ENCODE data around the gene ZNF84. TPM values are rescaled to one million over a fixed set of nuclear protein-coding genes. Genes with fewer than 3 reads are reported as not detected.

ZNF84 gene
- 10 to 100 TPM; 10.1 to 11.8 TPM for total RNA-seq

- intact Hi-C loops (cut with micrococcal nuclease): loop anchor here (1.0 to 2.0 kb wide), 8 partner anchors 43 to 327 kb away; partner anchors contain the start of genes PGAM5, ZNF10, ZNF140 and ZNF26
- Mint-ChIP-seq H3K9me3 (peaks cover 65% of the 10 kb centered on the region), H3K4me3 (peak within 1 kb of the TSS; percentile 93), H3K36me3 (peaks cover 52% of the 10 kb centered on the region), H3K27ac (peak within 1 kb of the TSS; percentile 93), H3K4me1 (ENCODE audit: low read depth) (peaks cover 7% of the 10 kb centered on the region), H3K27me3 (no peaks in the 10 kb centered on the region)
- ChIA-PET POLR2A (interaction anchor here (1.4 to 1.8 kb wide), 3 partner anchors 43 to 93 kb away, joined by 4 to 5 read pairs (median 4); partner anchors contain the start of genes ZNF10, ZNF140 and ZNF891), CTCF (interaction anchor here (1.0 to 1.5 kb wide), 2 partner anchors 39 to 144 kb away, joined by 3 read pairs; no protein-coding TSS in a partner anchor)
- peak; percentile 98 for DNase-seq
These were observed at the start of gene ZNF84 for GRCh38 chr12:133037207-133038005. Gene ZNF84, plus strand, starts transcription at chr12:133037509. Its CDS starts 3,959 bp downstream, at chr12:133041468.

- no peak overlapping the region for H3K4me3 Mint-ChIP-seq
- peaks cover 6% of the 10 kb centered on the region for H3K4me1 Mint-ChIP-seq (ENCODE audit: low read depth)
- H3K27ac Mint-ChIP-seq: no peak overlapping the region
- CTCF ChIA-PET: interaction anchor here (0.7 kb wide), 1 partner anchor 38 kb away, joined by 3 read pairs; no protein-coding TSS in a partner anchor
- H3K9me3 Mint-ChIP-seq: peaks cover 83% of the 10 kb centered on the region
- no peaks in the 10 kb centered on the region for H3K27me3 Mint-ChIP-seq
- DNase-seq: no peak
- peaks cover 84% of the 10 kb centered on the region for H3K36me3 Mint-ChIP-seq
- POLR2A ChIA-PET: interaction anchor here (1.1 kb wide), 1 partner anchor 12 kb away, joined by 4 read pairs; the partner anchor contains the start of gene ZNF26
- intact Hi-C loops (cut with micrococcal nuclease): no loop called here
These were observed 38.6 kb upstream of the ZNF84 start for GRCh38 chr12:132998741-132999140.

- intact Hi-C loops (cut with micrococcal nuclease): no loop called here
- Mint-ChIP-seq H3K4me1 (ENCODE audit: low read depth) (no peaks in the 10 kb centered on the region), H3K27ac (no peak overlapping the region), H3K36me3 (peaks cover 95% of the 10 kb centered on the region), H3K4me3 (no peak overlapping the region), H3K9me3 (peaks cover 78% of the 10 kb centered on the region), H3K27me3 (no peaks in the 10 kb centered on the region)
- DNase-seq: no peak
- ChIA-PET POLR2A (no interaction called here), CTCF (no interaction called here)
These were observed 26.5 kb upstream of the ZNF84 start for GRCh38 chr12:133010657-133011297.

GRCh38 chr12:133023566-133023965, 13.7 kb upstream of the ZNF84 start:
- Mint-ChIP-seq H3K27me3 (no peaks in the 10 kb centered on the region), H3K9me3 (peaks cover 69% of the 10 kb centered on the region), H3K27ac (no peak overlapping the region), H3K4me3 (no peak overlapping the region), H3K4me1 (ENCODE audit: low read depth) (no peaks in the 10 kb centered on the region), H3K36me3 (peaks cover 23% of the 10 kb centered on the region)
- DNase-seq: no peak
- POLR2A ChIA-PET: no interaction called here
- CTCF ChIA-PET: interaction anchor here (0.7 kb wide), 1 partner anchor 402 kb away, joined by 3 read pairs; no protein-coding TSS in a partner anchor
- intact Hi-C loops (cut with micrococcal nuclease): no loop called here

GRCh38 chr12:133026996-133027395, 10.3 kb upstream of the ZNF84 start:
- no peaks in the 10 kb centered on the region for H3K27me3 Mint-ChIP-seq
- ChIA-PET POLR2A (no interaction called here), CTCF (no interaction called here)
- H3K4me3 Mint-ChIP-seq: no peak overlapping the region
- H3K9me3 Mint-ChIP-seq: peaks cover 63% of the 10 kb centered on the region
- no peak overlapping the region for H3K27ac Mint-ChIP-seq
- DNase-seq: no peak
- no peaks in the 10 kb centered on the region for H3K4me1 Mint-ChIP-seq (ENCODE audit: low read depth)
- peaks cover 9% of the 10 kb centered on the region for H3K36me3 Mint-ChIP-seq
- intact Hi-C loops (cut with micrococcal nuclease): no loop called here

- Mint-ChIP-seq H3K27ac (peak overlapping the region; percentile 93), H3K27me3 (no peaks in the 10 kb centered on the region), H3K9me3 (peaks cover 70% of the 10 kb centered on the region), H3K4me1 (ENCODE audit: low read depth) (peaks cover 7% of the 10 kb centered on the region), H3K4me3 (peak overlapping the region; percentile 93), H3K36me3 (peaks cover 60% of the 10 kb centered on the region)
- DNase-seq: no peak
- POLR2A ChIA-PET: interaction anchor here (1.4 to 1.8 kb wide), 3 partner anchors 43 to 92 kb away, joined by 4 to 5 read pairs (median 4); partner anchors contain the start of genes ZNF10, ZNF140 and ZNF891
- intact Hi-C loops (cut with micrococcal nuclease): no loop called here
- CTCF ChIA-PET: interaction anchor here (1.5 kb wide), 1 partner anchor 143 kb away, joined by 3 read pairs; no protein-coding TSS in a partner anchor
These were observed 905 bp downstream of the ZNF84 start for GRCh38 chr12:133038118-133038709.

GRCh38 chr12:133046698-133047097, 9.4 kb downstream of the ZNF84 start:
- H3K9me3 Mint-ChIP-seq: peaks cover 87% of the 10 kb centered on the region
- CTCF ChIA-PET: no interaction called here
- peaks cover 95% of the 10 kb centered on the region for H3K36me3 Mint-ChIP-seq

GRCh38 chr12:133057446-133057845, 20.1 kb downstream of the ZNF84 start:
- Mint-ChIP-seq H3K36me3 (peaks cover 67% of the 10 kb centered on the region), H3K4me1 (ENCODE audit: low read depth) (no peaks in the 10 kb centered on the region), H3K27ac (no peak overlapping the region), H3K27me3 (no peaks in the 10 kb centered on the region), H3K4me3 (peak overlapping the region; percentile 4), H3K9me3 (peaks cover 75% of the 10 kb centered on the region)
- POLR2A ChIA-PET: no interaction called here
- DNase-seq: no peak
- CTCF ChIA-PET: no interaction called here
- intact Hi-C loops (cut with micrococcal nuclease): no loop called here

More at GRCh38 chr12:133046698-133047097, 9.4 kb downstream of the ZNF84 start:
- no peak for DNase-seq
- intact Hi-C loops (cut with micrococcal nuclease): no loop called here
- no peaks in the 10 kb centered on the region for H3K27me3 Mint-ChIP-seq
- no peak overlapping the region for H3K27ac Mint-ChIP-seq
- POLR2A ChIA-PET: no interaction called here
- H3K4me3 Mint-ChIP-seq: no peak overlapping the region
- no peaks in the 10 kb centered on the region for H3K4me1 Mint-ChIP-seq (ENCODE audit: low read depth)

GRCh38 chr12:133058203-133059113, 21.1 kb downstream of the ZNF84 start:
- Mint-ChIP-seq H3K27me3 (no peaks in the 10 kb centered on the region), H3K36me3 (peaks cover 68% of the 10 kb centered on the region), H3K4me1 (ENCODE audit: low read depth) (no peaks in the 10 kb centered on the region), H3K9me3 (peaks cover 76% of the 10 kb centered on the region), H3K4me3 (no peak overlapping the region), H3K27ac (no peak overlapping the region)
- ChIA-PET POLR2A (no interaction called here), CTCF (no interaction called here)
- intact Hi-C loops (cut with micrococcal nuclease): no loop called here
- no peak for DNase-seq

- Mint-ChIP-seq H3K4me1 (ENCODE audit: low read depth) (no peaks in the 10 kb centered on the region), H3K27ac (no peak overlapping the region), H3K36me3 (peaks cover 66% of the 10 kb centered on the region), H3K27me3 (no peaks in the 10 kb centered on the region), H3K4me3 (no peak overlapping the region), H3K9me3 (peaks cover 90% of the 10 kb centered on the region)
- no peak for DNase-seq
- ChIA-PET CTCF (no interaction called here), POLR2A (no interaction called here)
- intact Hi-C loops (cut with micrococcal nuclease): no loop called here
These were observed 24.6 kb downstream of the ZNF84 start for GRCh38 chr12:133061954-133062353.

GRCh38 chr12:133063556-133063955, 26.2 kb downstream of the ZNF84 start:
- Mint-ChIP-seq H3K27me3 (no peaks in the 10 kb centered on the region), H3K36me3 (peaks cover 56% of the 10 kb centered on the region), H3K9me3 (peaks cover 87% of the 10 kb centered on the region), H3K27ac (no peak overlapping the region), H3K4me1 (ENCODE audit: low read depth) (no peaks in the 10 kb centered on the region), H3K4me3 (no peak overlapping the region)
- ChIA-PET POLR2A (no interaction called here), CTCF (no interaction called here)
- no peak for DNase-seq
- intact Hi-C loops (cut with micrococcal nuclease): no loop called here

Data from activated CD4-positive, alpha-beta memory T cell treated with anti-CD3 and anti-CD28 coated beads for 36 hours (primary cell).